Measurements from ENCODE around the gene CEP112.

CEP112 gene

DNA sequence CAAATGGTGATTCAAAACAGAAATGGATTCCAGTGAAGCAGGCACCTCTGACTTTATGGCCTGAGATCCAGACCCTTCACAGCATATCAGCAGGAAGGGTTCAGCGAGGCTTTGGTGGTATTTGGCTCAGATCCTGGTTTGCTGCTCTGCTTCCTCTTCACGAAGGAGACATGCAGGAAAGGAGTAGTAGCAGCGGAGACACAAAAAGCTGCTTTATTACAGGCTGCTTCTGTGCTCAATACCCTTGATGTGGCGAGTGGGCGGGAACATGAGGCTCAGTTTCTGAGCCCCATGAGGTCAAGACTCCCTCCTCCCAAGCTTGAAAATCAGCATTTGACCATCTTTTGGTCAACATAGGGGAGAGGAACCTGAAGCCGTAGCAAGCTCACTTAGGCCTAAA is 417.1 kb downstream of the CEP112 start:
- TF ChIP-seq, protein P1, sequence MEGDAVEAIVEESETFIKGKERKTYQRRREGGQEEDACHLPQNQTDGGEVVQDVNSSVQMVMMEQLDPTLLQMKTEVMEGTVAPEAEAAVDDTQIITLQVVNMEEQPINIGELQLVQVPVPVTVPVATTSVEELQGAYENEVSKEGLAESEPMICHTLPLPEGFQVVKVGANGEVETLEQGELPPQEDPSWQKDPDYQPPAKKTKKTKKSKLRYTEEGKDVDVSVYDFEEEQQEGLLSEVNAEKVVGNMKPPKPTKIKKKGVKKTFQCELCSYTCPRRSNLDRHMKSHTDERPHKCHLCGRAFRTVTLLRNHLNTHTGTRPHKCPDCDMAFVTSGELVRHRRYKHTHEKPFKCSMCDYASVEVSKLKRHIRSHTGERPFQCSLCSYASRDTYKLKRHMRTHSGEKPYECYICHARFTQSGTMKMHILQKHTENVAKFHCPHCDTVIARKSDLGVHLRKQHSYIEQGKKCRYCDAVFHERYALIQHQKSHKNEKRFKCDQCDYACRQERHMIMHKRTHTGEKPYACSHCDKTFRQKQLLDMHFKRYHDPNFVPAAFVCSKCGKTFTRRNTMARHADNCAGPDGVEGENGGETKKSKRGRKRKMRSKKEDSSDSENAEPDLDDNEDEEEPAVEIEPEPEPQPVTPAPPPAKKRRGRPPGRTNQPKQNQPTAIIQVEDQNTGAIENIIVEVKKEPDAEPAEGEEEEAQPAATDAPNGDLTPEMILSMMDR (IDR thresholded peaks at IDR 0.05; ENCODE audit: low read depth, low read length): no peak
- Histone ChIP-seq H3K36me3 (no peaks in the 10 kb centered on the region), H3K4me3 (ENCODE audit: low read depth, low read length) (no peak overlapping the region), H3K27ac (no peak overlapping the region), H3K9me3 (ENCODE audit: severe bottlenecking) (no peaks in the 10 kb centered on the region), H3K27me3 (ENCODE audit: insufficient read depth, low read depth, severe bottlenecking) (no peaks in the 10 kb centered on the region)
- no peak for DNase-seq

DNA sequence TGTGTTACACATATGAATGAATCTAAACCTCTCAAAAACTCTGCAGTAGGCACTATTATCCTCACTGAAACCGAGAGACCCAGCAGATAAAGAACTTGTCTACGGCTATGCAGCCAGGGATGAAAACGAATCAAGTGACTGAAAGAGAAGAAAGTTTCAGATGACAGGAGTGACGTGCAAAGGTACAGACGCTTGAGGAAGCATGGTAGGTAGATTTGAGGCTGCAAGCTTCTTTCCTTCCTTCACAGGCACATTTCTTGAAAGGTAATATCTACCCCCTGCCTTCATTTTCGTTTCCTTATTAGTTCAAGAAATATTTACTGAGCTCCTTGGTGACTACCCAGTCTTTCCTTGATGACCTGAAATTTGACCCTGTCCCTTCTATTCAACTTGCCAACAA is 418.9 kb downstream of the CEP112 start:
- Histone ChIP-seq H3K9me3 (ENCODE audit: severe bottlenecking) (no peaks in the 10 kb centered on the region), H3K4me3 (ENCODE audit: low read depth, low read length) (no peak overlapping the region), H3K27ac (no peak overlapping the region), H3K36me3 (no peaks in the 10 kb centered on the region), H3K27me3 (ENCODE audit: insufficient read depth, low read depth, severe bottlenecking) (no peaks in the 10 kb centered on the region)
- TF ChIP-seq, protein P1 (IDR thresholded peaks at IDR 0.05; ENCODE audit: low read depth, low read length): no peak
- DNase-seq: no peak

DNA sequence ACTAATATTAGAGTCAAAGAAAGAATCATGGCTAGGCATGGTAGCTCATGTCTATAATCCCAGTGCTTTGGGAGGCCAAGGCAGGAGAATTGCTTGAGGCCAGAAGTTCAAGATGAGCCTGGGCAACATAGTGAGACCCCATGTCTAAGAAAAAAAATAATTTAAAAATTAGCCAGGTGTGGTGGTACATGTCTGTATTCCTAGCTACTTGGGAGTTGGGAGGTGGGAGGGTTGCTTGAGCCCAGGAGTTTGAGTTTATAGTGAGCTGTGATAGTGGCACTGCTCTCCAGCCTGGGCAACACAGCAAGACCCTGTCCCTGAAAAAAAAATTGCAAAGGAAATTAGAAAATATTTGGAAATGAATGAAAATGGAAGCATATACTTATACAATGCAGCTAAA is 420.2 kb downstream of the CEP112 start:
- Histone ChIP-seq H3K27ac (no peak overlapping the region), H3K36me3 (no peaks in the 10 kb centered on the region), H3K9me3 (ENCODE audit: severe bottlenecking) (no peaks in the 10 kb centered on the region), H3K27me3 (ENCODE audit: insufficient read depth, low read depth, severe bottlenecking) (no peaks in the 10 kb centered on the region), H3K4me3 (ENCODE audit: low read depth, low read length) (no peak overlapping the region)
- TF ChIP-seq, protein P1 (IDR thresholded peaks at IDR 0.05; ENCODE audit: low read depth, low read length): no peak
- no peak for DNase-seq

DNA sequence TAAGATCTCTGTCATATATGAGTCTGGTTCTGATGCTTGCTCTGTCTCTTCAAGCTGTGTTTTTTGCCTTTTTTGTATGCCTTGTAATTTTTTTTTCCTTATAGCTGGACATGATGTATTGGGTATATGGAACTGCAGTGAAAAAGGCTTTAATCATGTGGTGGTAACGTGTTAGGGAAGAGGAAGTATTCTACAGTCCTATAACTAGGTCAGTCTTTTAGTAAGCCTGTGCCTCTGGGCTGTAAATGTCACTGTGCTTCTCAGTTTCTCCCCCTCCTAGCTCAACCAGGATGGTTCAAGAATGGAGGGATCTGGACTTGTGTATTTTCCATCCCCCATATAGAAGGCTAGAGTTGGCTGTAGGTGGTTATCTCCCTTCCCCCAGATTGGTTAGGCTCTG is 428.1 kb downstream of the CEP112 start:
- TF ChIP-seq, protein P1 (IDR thresholded peaks at IDR 0.05; ENCODE audit: low read depth, low read length): no peak
- Histone ChIP-seq H3K27me3 (ENCODE audit: insufficient read depth, low read depth, severe bottlenecking) (no peaks in the 10 kb centered on the region), H3K9me3 (ENCODE audit: severe bottlenecking) (no peaks in the 10 kb centered on the region), H3K4me3 (ENCODE audit: low read depth, low read length) (no peak overlapping the region), H3K36me3 (no peaks in the 10 kb centered on the region), H3K27ac (no peak overlapping the region)
- DNase-seq: no peak

DNA sequence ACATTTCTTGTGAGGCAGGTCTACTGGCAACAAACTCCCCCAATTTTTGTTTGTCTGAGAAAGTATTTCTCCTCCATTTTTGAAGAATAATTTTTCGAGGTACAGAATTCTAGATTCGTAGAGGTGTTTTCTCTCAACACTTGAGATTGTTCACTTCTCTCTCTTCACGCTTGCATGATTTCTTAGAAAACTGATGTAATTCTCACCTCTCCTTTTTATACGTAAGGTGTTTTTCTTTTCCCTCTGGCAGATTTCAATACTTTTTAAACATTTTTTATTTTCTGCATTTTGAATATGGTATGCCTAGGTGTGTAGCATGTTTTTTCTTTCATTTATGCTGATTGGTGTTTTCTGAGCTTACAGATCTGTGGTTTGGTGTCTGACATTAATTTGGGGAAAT is 429.0 kb downstream of the CEP112 start:
- H3K36me3 ChIP-seq: no peaks in the 10 kb centered on the region
- H3K4me3 ChIP-seq (ENCODE audit: low read depth, low read length): no peak overlapping the region
- no peak overlapping the region for H3K27ac ChIP-seq
- TF ChIP-seq, protein P1 (IDR thresholded peaks at IDR 0.05; ENCODE audit: low read depth, low read length): no peak
- H3K27me3 ChIP-seq (ENCODE audit: insufficient read depth, low read depth, severe bottlenecking): no peaks in the 10 kb centered on the region
- H3K9me3 ChIP-seq (ENCODE audit: severe bottlenecking): no peaks in the 10 kb centered on the region
- no peak for DNase-seq

DNA sequence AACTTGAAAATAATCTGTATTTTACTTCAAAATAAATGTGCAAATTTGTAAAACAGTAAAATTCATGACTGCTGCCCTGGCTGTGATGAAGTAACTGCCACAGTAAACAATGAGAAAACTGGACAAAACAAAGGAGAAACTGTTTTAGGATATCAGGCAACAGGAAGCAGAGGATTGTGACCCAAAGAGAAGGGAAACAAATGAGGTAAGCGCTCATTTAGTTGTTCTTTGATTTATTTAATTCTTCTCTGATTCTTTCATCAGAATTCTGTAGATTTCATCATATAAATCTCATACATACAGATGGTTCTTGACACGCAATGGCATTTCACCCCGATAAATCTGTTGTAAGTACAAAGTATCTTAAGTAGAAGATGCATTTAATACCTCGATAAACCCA is 432.4 kb downstream of the CEP112 start:
- Histone ChIP-seq H3K9me3 (ENCODE audit: severe bottlenecking) (no peaks in the 10 kb centered on the region), H3K4me3 (ENCODE audit: low read depth, low read length) (no peak overlapping the region), H3K27ac (no peak overlapping the region), H3K36me3 (no peaks in the 10 kb centered on the region), H3K27me3 (ENCODE audit: insufficient read depth, low read depth, severe bottlenecking) (no peaks in the 10 kb centered on the region)
- no peak for DNase-seq
- TF ChIP-seq, protein P1 (IDR thresholded peaks at IDR 0.05; ENCODE audit: low read depth, low read length): no peak
